ENCODE measurements around the gene LRRC32. TPM values are rescaled to one million over a fixed set of nuclear protein-coding genes. Genes with fewer than 3 reads are reported as not detected.

The LRRC32 gene
- total RNA-seq, 1 donor from 2014 or later, result 24.4 TPM

DNA sequence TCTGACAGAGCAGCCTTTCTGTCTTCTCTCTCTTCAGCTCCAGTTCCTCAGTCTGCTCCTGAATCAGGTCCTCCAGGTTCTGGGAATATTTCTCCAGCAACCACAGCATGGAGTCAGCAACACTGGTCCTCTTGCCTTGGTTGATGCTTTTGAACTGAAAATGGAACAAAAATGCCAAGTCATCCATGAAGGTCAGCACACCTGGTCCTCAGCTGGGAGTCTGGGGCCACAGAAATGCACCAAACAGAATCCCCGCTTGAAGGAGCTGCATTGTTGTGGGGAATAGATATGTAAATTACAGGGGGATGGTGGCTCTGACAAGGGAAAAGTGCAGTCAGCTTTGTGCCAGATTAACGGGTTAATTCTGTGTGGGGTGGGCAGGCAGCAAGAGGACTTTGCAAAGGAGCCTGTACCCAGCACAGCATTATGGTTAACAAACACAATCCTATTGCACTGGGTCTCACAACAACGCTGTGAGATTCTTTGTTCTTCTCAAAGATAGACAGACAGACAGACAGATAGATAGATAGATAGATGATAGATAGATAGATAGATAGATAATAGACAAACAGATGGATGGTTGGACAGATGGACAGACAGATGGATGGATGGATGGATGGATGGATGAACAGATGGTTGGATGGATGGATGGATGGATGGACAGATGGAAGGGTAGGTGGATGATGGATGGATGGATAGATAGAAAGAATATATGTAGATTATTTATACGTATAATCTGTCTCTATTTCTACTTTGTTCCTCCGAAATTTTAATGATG, 33.8 kb upstream of the LRRC32 start:
- Mint-ChIP-seq H3K9me3 (ENCODE audit: unreplicated experiment) (peaks cover 9% of the 10 kb centered on the region), H3K4me3 (ENCODE audit: unreplicated experiment) (no peak overlapping the region), H3K36me3 (ENCODE audit: low read depth, unreplicated experiment) (no peaks in the 10 kb centered on the region), H3K27me3 (ENCODE audit: low read depth, unreplicated experiment) (peaks cover 7% of the 10 kb centered on the region), H3K4me1 (ENCODE audit: low read depth, unreplicated experiment) (peaks cover 27% of the 10 kb centered on the region), H3K27ac (ENCODE audit: unreplicated experiment) (no peak overlapping the region)
- H3K36me3 ChIP-seq (ENCODE audit: insufficient read depth, low read length), result no peaks in the 10 kb centered on the region
- no peaks in the 10 kb centered on the region for H3K9me3 ChIP-seq (ENCODE audit: insufficient read depth, low read depth, low read length)
- H3K79me2 ChIP-seq (ENCODE audit: insufficient read depth, low read length), result no peaks in the 10 kb centered on the region
- no peak overlapping the region for H3K4me3 ChIP-seq (ENCODE audit: insufficient read depth, low read depth, low read length)
- H3K27ac ChIP-seq (ENCODE audit: low read depth, low read length), result no peak overlapping the region
- FAIRE-seq, result no peak
- H2AFZ ChIP-seq (ENCODE audit: low read depth, low read length), result no peak overlapping the region
- H3K9ac ChIP-seq (ENCODE audit: low read length), result no peak overlapping the region
- TF ChIP-seq, protein P1, sequence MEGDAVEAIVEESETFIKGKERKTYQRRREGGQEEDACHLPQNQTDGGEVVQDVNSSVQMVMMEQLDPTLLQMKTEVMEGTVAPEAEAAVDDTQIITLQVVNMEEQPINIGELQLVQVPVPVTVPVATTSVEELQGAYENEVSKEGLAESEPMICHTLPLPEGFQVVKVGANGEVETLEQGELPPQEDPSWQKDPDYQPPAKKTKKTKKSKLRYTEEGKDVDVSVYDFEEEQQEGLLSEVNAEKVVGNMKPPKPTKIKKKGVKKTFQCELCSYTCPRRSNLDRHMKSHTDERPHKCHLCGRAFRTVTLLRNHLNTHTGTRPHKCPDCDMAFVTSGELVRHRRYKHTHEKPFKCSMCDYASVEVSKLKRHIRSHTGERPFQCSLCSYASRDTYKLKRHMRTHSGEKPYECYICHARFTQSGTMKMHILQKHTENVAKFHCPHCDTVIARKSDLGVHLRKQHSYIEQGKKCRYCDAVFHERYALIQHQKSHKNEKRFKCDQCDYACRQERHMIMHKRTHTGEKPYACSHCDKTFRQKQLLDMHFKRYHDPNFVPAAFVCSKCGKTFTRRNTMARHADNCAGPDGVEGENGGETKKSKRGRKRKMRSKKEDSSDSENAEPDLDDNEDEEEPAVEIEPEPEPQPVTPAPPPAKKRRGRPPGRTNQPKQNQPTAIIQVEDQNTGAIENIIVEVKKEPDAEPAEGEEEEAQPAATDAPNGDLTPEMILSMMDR (IDR thresholded peaks at IDR 0.05; ENCODE audit: insufficient read depth, low read depth, low read length), result no peak
- TF ChIP-seq EZH2 (IDR thresholded peaks at IDR 0.05; ENCODE audit: insufficient read depth, low read length), result no peak
- peaks cover 4% of the 10 kb centered on the region for H3K27me3 ChIP-seq (ENCODE audit: insufficient read depth, low read length)
- peaks cover 29% of the 10 kb centered on the region for H3K4me1 ChIP-seq (ENCODE audit: insufficient read depth, low read length)
- H4K20me1 ChIP-seq (ENCODE audit: insufficient read depth, low read length), result no peaks in the 10 kb centered on the region
- DNase-seq (ENCODE audit: low read depth), result no peak
- no peak overlapping the region for H3K4me2 ChIP-seq (ENCODE audit: low read length)

DNA sequence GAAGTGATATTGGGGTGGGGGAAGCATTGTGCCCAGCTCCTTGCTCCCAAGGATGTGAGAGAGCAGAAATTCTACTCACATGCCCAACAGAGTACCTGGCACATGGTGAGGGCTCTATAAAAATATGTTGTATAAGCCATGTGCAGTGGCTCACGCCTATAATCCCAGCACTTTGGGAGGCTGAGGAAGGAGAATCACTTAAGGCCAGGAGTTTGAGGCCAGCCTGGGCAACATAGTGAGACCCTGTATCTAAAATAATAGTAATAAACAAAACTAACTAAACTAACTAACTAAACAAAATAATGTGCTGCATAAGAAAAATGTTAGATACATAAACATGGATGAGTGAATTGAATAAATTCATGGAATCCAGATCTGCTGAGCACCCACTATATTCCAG, 33.2 kb upstream of the LRRC32 start:
- Mint-ChIP-seq H3K27ac (ENCODE audit: unreplicated experiment) (no peak overlapping the region), H3K36me3 (ENCODE audit: low read depth, unreplicated experiment) (no peaks in the 10 kb centered on the region), H3K9me3 (ENCODE audit: unreplicated experiment) (peaks cover 9% of the 10 kb centered on the region), H3K27me3 (ENCODE audit: low read depth, unreplicated experiment) (peaks cover 7% of the 10 kb centered on the region), H3K4me1 (ENCODE audit: low read depth, unreplicated experiment) (peaks cover 32% of the 10 kb centered on the region), H3K4me3 (ENCODE audit: unreplicated experiment) (no peak overlapping the region)
- Histone ChIP-seq H3K4me1 (ENCODE audit: insufficient read depth, low read length) (peaks cover 34% of the 10 kb centered on the region), H3K4me3 (ENCODE audit: insufficient read depth, low read depth, low read length) (no peak overlapping the region), H4K20me1 (ENCODE audit: insufficient read depth, low read length) (no peaks in the 10 kb centered on the region), H2AFZ (ENCODE audit: low read depth, low read length) (no peak overlapping the region), H3K27ac (ENCODE audit: low read depth, low read length) (no peak overlapping the region), H3K79me2 (ENCODE audit: insufficient read depth, low read length) (no peaks in the 10 kb centered on the region), H3K9ac (ENCODE audit: low read length) (no peak overlapping the region), H3K27me3 (ENCODE audit: insufficient read depth, low read length) (peaks cover 4% of the 10 kb centered on the region), H3K36me3 (ENCODE audit: insufficient read depth, low read length) (no peaks in the 10 kb centered on the region), H3K9me3 (ENCODE audit: insufficient read depth, low read depth, low read length) (no peaks in the 10 kb centered on the region), H3K4me2 (ENCODE audit: low read length) (no peak overlapping the region)
- DNase-seq (ENCODE audit: low read depth) (no peak), FAIRE-seq (no peak)
- TF ChIP-seq EZH2 (IDR thresholded peaks at IDR 0.05; ENCODE audit: insufficient read depth, low read length), result no peak
- TF ChIP-seq, protein P1 (IDR thresholded peaks at IDR 0.05; ENCODE audit: insufficient read depth, low read depth, low read length), result no peak

All from astrocyte (in vitro differentiated cells and primary cell).